HepG2 (cell line): ENCODE data around the gene SLC8A2. TPM values are rescaled to one million over a fixed set of nuclear protein-coding genes. Genes with fewer than 3 reads are reported as not detected.

ENCODE experiments used
- ISX ChIP-seq: sonication (generic); formaldehyde crosslinking; conservative IDR thresholded peaks from 2 replicates; pipeline ENCODE4 v1.5.0; 2020; ENCODE audit warnings: missing genetic modification reagents
- KAT2B ChIP-seq: fragments of 150-350 bp; IDR thresholded peaks from 2 replicates; pipeline ENCODE4 v1.6.1; 2014; ENCODE audit warnings: low read depth, low read length, borderline replicate concordance
- KDM2A ChIP-seq: sonication (generic); formaldehyde crosslinking; IDR thresholded peaks from 2 replicates; pipeline ENCODE4 v1.4.0; 2020; ENCODE audit warnings: low read depth, missing genetic modification reagents, borderline replicate concordance
- SALL1 ChIP-seq: sonication (generic); formaldehyde crosslinking; IDR thresholded peaks from 2 replicates; pipeline ENCODE4 v1.8.0; 2022; ENCODE audit warnings: mild to moderate bottlenecking, missing genetic modification reagents
- SMARCE1 ChIP-seq: fragments of 450-650 bp; IDR thresholded peaks from 2 replicates; pipeline ENCODE4 v1.6.1; 2017; ENCODE audit warnings: borderline replicate concordance
- SRF ChIP-seq: IDR thresholded peaks from 2 replicates; pipeline ENCODE4 v1.6.1; 2011; ENCODE audit warnings: mild to moderate bottlenecking, low read depth, low read length, moderate library complexity
- ZFY ChIP-seq: sonication (generic); formaldehyde crosslinking; IDR thresholded peaks from 2 replicates; pipeline ENCODE4 v1.4.0; 2020; ENCODE audit warnings: missing genetic modification reagents
- ZNF446 ChIP-seq: sonication (generic); formaldehyde crosslinking; IDR thresholded peaks from 2 replicates; pipeline ENCODE4 v1.5.0; 2020; ENCODE audit warnings: mild to moderate bottlenecking, missing genetic modification reagents
- ZNF569 ChIP-seq: sonication (generic); formaldehyde crosslinking; IDR thresholded peaks from 2 replicates; pipeline ENCODE4 v1.5.0; 2020; ENCODE audit warnings: mild to moderate bottlenecking, missing genetic modification reagents, moderate library complexity, borderline replicate concordance
- ZNF703 ChIP-seq: sonication (generic); formaldehyde crosslinking; IDR thresholded peaks from 2 replicates; pipeline ENCODE4 v1.5.1; 2020; ENCODE audit warnings: missing genetic modification reagents, mild to moderate bottlenecking, moderate library complexity, borderline replicate concordance
- ZNF737 ChIP-seq: sonication (generic); formaldehyde crosslinking; IDR thresholded peaks from 2 replicates; pipeline ENCODE4 v1.5.0; 2020; ENCODE audit warnings: missing genetic modification reagents, mild to moderate bottlenecking, borderline replicate concordance
- ZNF768 ChIP-seq: sonication (generic); formaldehyde crosslinking; IDR thresholded peaks from 2 replicates; pipeline ENCODE4 v1.4.0; 2020; ENCODE audit warnings: missing genetic modification reagents
- polyA plus RNA-seq, 8 experiments: library from polyadenylated mRNA; depleted of rRNA in 3 of 8; stranded (reverse) in 7 of 8; unstranded in 1 of 8; fragments of >200 nt; fragmentation: Illumina TruSeq in 4 of 8; extraction: Trizol in 4 of 8; gene quantifications; 2 replicates each; pipeline versions ENCODE4 v1.2.1 to v1.2.3, GENCODE V29; 2011 to 2016; ENCODE audit warnings: low read depth in 4 of 8, missing spikeins in 1 of 8, mixed read lengths in 1 of 8; ENCODE audit not compliant: insufficient read depth in 1 of 8
- total RNA-seq, 5 experiments: library from RNA; depleted of rRNA; stranded (reverse); fragments of >200 nt; fragmentation: Illumina TruSeq; extraction: Trizol; gene quantifications; 2 replicates each; pipeline ENCODE4 v1.2.3, GENCODE V29; 2016; ENCODE audit warnings: low read depth in 1 of 5
- TF ChIP-seq, protein P1 (sequence below): IDR thresholded peaks from 2 replicates; pipeline ENCODE4 v1.6.1; 2018; ENCODE audit warnings: missing genetic modification reagents, mild to moderate bottlenecking, missing compliant biosample characterization
- TF ChIP-seq, protein P2 (sequence below): sonication (generic); formaldehyde crosslinking; IDR thresholded peaks from 2 replicates; pipeline ENCODE4 v1.5.0; 2020; ENCODE audit warnings: mild to moderate bottlenecking, missing genetic modification reagents, borderline replicate concordance
- TF ChIP-seq, protein P3 (sequence below): sonication (generic); formaldehyde crosslinking; IDR thresholded peaks from 2 replicates; pipeline ENCODE4 v1.5.1; 2020; ENCODE audit warnings: mild to moderate bottlenecking, missing genetic modification reagents, moderate library complexity
- TF ChIP-seq, protein P4 (sequence below): sonication (generic); formaldehyde crosslinking; IDR thresholded peaks from 2 replicates; pipeline ENCODE4 v1.4.0; 2020; ENCODE audit warnings: low read depth, mild to moderate bottlenecking, missing genetic modification reagents

The SLC8A2 gene
- total and polyA plus RNA-seq, 2 of the 13 experiments (the other 11 are each of a cell fraction or from before 2014, with no cell fraction given) = 0.02 TPM; not detected in 1

DNA sequence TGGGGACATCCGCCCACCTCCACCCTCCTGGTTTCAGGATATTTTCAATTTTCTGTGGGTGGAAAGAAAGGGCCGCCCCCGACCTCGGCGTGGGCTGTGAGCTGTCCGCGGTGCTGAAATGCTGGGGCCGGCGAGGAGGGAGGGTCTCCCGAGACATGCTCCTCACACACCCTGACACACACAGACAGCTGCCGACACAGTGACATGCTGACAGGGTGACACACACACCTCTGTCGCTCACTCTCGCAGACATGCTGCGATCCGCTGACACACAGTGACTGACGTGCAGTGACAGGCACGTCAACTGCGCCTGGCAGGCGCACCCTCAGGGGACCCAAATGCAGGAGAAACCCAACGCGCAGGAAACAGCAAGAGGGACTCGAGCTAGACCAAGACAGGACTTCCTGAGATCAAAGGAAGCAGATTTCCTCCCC is 27.3 kb downstream of the SLC8A2 start (continued):
- TF ChIP-seq ZFY (CRISPR knock-in tag) = no peak
- peak; percentile 72 for TF ChIP-seq SALL1 (CRISPR knock-in tag)
- no peak for TF ChIP-seq KAT2B
- no peak for TF ChIP-seq SRF
- TF ChIP-seq ZNF446 = no peak
- TF ChIP-seq, protein P1, sequence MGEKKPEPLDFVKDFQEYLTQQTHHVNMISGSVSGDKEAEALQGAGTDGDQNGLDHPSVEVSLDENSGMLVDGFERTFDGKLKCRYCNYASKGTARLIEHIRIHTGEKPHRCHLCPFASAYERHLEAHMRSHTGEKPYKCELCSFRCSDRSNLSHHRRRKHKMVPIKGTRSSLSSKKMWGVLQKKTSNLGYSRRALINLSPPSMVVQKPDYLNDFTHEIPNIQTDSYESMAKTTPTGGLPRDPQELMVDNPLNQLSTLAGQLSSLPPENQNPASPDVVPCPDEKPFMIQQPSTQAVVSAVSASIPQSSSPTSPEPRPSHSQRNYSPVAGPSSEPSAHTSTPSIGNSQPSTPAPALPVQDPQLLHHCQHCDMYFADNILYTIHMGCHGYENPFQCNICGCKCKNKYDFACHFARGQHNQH (CRISPR knock-in tag) = 0 out of 2 replicates have a peak, but pooled peaks have one; percentile 22
- peak; percentile 43; the same call in 1 of the 2 replicates for TF ChIP-seq KDM2A (CRISPR knock-in tag)
- TF ChIP-seq, protein P2, sequence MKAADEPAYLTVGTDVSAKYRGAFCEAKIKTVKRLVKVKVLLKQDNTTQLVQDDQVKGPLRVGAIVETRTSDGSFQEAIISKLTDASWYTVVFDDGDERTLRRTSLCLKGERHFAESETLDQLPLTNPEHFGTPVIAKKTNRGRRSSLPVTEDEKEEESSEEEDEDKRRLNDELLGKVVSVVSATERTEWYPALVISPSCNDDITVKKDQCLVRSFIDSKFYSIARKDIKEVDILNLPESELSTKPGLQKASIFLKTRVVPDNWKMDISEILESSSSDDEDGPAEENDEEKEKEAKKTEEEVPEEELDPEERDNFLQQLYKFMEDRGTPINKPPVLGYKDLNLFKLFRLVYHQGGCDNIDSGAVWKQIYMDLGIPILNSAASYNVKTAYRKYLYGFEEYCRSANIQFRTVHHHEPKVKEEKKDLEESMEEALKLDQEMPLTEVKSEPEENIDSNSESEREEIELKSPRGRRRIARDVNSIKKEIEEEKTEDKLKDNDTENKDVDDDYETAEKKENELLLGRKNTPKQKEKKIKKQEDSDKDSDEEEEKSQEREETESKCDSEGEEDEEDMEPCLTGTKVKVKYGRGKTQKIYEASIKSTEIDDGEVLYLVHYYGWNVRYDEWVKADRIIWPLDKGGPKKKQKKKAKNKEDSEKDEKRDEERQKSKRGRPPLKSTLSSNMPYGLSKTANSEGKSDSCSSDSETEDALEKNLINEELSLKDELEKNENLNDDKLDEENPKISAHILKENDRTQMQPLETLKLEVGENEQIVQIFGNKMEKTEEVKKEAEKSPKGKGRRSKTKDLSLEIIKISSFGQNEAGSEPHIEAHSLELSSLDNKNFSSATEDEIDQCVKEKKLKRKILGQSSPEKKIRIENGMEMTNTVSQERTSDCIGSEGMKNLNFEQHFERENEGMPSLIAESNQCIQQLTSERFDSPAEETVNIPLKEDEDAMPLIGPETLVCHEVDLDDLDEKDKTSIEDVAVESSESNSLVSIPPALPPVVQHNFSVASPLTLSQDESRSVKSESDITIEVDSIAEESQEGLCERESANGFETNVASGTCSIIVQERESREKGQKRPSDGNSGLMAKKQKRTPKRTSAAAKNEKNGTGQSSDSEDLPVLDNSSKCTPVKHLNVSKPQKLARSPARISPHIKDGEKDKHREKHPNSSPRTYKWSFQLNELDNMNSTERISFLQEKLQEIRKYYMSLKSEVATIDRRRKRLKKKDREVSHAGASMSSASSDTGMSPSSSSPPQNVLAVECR = peak; percentile 22; the same call in 1 of the 2 replicates
- TF ChIP-seq ZNF703 (CRISPR knock-in tag) = no peak
- TF ChIP-seq, protein P3, sequence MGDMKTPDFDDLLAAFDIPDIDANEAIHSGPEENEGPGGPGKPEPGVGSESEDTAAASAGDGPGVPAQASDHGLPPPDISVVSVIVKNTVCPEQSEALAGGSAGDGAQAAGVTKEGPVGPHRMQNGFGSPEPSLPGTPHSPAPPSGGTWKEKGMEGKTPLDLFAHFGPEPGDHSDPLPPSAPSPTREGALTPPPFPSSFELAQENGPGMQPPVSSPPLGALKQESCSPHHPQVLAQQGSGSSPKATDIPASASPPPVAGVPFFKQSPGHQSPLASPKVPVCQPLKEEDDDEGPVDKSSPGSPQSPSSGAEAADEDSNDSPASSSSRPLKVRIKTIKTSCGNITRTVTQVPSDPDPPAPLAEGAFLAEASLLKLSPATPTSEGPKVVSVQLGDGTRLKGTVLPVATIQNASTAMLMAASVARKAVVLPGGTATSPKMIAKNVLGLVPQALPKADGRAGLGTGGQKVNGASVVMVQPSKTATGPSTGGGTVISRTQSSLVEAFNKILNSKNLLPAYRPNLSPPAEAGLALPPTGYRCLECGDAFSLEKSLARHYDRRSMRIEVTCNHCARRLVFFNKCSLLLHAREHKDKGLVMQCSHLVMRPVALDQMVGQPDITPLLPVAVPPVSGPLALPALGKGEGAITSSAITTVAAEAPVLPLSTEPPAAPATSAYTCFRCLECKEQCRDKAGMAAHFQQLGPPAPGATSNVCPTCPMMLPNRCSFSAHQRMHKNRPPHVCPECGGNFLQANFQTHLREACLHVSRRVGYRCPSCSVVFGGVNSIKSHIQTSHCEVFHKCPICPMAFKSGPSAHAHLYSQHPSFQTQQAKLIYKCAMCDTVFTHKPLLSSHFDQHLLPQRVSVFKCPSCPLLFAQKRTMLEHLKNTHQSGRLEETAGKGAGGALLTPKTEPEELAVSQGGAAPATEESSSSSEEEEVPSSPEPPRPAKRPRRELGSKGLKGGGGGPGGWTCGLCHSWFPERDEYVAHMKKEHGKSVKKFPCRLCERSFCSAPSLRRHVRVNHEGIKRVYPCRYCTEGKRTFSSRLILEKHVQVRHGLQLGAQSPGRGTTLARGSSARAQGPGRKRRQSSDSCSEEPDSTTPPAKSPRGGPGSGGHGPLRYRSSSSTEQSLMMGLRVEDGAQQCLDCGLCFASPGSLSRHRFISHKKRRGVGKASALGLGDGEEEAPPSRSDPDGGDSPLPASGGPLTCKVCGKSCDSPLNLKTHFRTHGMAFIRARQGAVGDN (CRISPR knock-in tag) = peak; percentile 18; the same call in 1 of the 2 replicates
- peak; percentile 28; the same call in 1 of the 2 replicates for TF ChIP-seq ZNF768
- no peak for TF ChIP-seq ISX (CRISPR knock-in tag)
- TF ChIP-seq ZNF737 (CRISPR knock-in tag) = no peak
- no peak for TF ChIP-seq SMARCE1
- TF ChIP-seq ZNF569 = no peak
- TF ChIP-seq, protein P4, sequence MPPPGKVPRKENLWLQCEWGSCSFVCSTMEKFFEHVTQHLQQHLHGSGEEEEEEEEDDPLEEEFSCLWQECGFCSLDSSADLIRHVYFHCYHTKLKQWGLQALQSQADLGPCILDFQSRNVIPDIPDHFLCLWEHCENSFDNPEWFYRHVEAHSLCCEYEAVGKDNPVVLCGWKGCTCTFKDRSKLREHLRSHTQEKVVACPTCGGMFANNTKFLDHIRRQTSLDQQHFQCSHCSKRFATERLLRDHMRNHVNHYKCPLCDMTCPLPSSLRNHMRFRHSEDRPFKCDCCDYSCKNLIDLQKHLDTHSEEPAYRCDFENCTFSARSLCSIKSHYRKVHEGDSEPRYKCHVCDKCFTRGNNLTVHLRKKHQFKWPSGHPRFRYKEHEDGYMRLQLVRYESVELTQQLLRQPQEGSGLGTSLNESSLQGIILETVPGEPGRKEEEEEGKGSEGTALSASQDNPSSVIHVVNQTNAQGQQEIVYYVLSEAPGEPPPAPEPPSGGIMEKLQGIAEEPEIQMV (CRISPR knock-in tag) = no peak
